Posterior cingulate gyrus (tissue), 11 donors: ENCODE measurements around the gene KCTD19.
A peak's percentile ranks its signal among the peaks of the same experiment; 100 is the strongest.

Source experiments
- DNase-seq, 10 donors: peaks; one replicate each; pipeline versions ENCODE4 v3.0.0 to v3.0.0-alpha.2; 2020 to 2021; ENCODE audit warnings: mixed read lengths in 3 of 10
- intact Hi-C: fragments of 100-400 bp; cut with DNase I; formaldehyde crosslinking; loops from one replicate; pipeline ENCODE4 v1.15.1; 2023

KCTD19 gene

DNA sequence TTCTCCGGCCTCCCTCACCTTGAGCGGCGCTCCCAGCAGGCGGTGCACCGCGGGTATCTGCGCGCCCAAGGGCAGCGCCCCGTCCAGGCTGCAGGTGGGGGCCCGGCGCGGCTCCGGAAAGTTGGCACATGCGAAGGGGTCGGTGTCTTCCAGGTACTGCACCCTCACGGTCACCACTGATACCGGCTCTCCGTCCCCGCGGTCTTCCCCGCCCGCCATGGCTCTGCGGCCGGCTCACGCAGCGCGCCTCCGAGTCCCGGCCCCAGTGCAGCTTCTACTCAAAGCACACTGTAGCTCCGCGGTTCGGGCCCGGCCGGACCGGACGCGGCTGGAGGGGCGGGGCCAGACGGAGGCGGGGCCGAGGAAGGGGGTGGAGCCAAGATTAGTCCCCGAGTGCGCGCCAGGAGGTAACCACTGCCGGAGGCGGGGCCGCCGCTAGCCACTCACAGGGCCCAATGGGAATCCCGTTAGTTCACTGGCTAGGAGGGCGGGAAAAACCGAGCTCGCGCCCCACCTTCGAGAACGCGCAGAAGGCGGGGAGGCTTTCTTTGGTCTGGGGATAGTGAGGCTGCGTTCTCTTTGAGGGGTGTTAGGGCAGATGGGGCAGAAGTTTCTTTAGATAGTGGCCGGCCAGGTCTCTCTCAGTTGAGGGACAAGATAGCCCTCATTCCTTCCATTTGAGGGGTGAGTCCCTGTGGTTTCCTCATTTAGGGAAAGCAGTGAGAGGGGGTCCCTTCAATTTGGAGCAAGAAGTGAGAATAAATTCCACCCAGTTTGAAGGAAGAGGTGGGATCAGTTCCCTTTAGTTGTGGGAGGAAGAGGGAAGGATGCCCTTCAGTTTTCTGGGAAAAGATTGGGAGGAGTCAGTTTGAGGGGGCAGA, 79.1 kb downstream of the KCTD19 start, which contains the start of gene FHOD1:
Gene FHOD1, minus strand, starts transcription at position 290 of the 881 bp plus-strand sequence. Its CDS starts 71 bp downstream, at position 219.
- peak; percentile 89 to 99 (median 96) for DNase-seq
- intact Hi-C loops: no loop called here

DNA sequence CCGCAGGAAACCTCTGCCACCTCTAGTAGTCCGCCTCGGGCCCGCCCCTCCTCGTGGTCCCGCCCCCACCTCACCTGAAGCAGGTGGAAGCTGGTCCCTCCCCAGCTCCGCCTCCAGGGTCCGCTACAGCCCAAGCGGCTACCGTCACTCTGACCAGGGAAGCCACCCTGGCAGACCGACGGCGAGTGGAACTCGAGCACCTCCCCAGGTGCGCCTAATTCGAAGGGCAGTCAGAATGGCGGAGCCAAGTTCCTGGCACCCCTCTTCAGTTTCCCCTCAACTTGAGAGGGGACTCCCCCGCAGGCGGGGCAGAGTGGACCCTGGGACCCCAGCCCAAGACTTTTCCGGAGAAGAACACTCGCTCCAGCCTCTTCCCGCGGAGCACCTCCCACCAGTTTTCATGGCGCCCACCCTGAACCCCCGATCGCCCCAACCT, 79.8 kb downstream of the KCTD19 start:
- DNase-seq: peak in 2 of 10 donors; percentile 80 to 81
- intact Hi-C loops: no loop called here

DNA sequence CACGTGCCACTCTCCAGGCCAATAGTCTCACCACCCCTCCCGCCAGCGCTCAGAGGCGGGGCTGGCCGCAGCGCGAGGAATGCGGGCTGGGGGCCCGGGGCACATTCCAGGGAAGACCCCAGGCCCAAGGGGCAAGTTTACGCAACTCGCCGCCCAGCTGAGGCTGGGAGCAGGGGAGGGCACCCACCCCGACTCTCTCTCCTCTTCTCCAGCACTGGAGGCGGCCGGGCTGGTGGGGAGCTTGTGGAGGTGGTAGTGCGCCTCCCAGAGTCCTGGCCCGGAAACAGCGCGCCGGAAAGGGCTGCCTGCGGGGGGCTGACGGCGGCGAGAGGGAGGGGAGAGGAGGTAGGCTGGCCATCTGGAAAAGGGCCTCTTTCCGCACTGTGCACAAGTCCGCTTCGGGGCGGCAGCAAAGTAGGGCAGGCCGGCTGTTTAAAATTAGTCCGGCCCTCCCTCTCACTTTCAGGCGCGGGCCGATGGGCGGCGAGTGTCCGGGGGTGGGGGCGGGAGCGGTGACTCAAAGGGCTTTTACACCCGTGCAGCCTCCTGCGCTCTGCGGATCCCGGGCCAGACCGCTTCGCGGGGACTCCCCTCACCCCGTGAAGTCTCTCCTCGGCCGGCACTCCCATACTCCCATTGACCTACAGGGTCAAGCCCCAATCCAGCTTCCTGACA, 80.3 kb downstream of the KCTD19 start:
- DNase-seq: peak; percentile 44 to 92 (median 58)
- intact Hi-C loops: no loop called here

DNA sequence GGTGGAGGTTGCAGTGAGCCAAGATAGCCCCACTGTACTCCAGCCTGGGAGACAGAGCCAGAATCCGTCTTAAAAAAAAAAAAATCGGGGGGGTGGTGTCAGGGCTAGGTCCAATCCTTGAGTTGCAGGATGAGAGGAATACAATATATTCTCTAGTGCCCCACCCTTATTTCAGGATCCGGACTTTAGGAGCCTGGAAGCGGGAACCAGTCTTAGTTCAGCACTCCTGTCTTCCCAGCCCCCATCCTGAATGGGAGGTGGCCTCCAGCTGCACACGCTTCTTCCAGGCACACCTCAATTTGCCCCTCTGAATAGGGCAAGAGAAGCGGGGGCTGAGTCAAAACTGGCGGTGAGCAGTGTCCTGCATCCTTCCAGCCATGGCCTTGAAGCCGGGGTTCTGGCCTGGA, 80.9 kb downstream of the KCTD19 start:
- intact Hi-C loops: no loop called here
- DNase-seq: peak in 1 of 10 donors; percentile 1

DNA sequence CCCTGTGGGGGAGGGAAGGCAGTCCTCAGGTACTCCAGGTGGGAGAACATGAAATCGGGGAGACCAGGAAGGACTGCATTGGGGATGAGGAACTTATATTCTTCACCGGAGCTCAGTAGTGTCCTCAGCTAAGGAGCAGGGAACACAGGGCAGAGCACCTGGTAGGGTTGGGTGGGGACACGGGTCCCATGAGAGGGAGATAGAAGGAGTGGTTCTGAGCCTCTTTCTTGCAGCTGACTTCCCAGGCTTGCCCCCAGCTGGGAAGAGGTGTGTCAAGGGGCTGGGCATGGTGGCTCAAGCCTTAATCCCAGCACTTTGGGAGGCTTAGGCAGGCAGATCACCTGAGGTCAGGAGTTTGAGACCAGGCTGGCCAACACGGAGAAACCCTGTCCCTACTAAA, 81.4 kb downstream of the KCTD19 start:
- DNase-seq: peak in 3 of 10 donors; percentile 12 to 47 (median 35)
- intact Hi-C loops: no loop called here

DNA sequence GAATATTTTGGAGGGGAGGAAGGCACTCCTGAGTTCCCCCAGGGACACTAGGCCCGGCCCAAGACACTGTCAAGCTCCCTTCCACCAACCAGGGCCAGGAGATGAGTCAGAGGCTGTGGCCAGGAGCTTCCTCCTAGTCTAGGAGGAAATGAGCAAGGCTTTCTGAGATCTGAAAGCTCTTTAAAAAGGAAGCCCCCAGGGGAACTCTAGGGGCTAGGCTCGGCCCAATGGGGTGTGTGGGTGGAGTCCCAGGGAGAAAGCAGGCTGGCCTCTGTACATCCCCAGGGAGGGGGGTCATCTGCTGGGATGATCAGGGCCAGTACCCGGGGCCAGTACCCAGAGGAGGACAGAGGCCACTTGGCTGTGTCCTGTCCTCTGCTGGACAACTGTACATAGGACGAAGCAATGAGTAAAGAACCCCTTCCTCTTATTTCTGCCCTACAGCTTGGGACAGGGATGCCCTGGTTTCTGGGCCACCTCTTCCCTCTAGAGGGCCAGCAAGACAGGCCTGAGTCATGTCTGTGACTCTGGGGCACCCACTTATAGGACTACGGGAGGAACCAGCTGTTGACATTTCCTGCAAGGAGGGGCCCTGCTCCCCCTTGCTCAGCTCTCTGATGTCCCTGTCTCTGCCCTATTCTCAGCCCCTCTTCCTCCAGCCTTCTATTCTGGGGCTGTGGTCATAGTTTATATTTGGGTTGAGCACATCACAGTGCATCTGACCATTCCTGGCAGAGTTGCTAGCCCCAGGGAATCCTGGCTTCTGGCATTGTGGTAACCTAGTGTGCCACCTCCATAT, 82.0 kb downstream of the KCTD19 start:
- DNase-seq: peak in 6 of 10 donors; percentile 26 to 88 (median 54)
- intact Hi-C loops: no loop called here

DNA sequence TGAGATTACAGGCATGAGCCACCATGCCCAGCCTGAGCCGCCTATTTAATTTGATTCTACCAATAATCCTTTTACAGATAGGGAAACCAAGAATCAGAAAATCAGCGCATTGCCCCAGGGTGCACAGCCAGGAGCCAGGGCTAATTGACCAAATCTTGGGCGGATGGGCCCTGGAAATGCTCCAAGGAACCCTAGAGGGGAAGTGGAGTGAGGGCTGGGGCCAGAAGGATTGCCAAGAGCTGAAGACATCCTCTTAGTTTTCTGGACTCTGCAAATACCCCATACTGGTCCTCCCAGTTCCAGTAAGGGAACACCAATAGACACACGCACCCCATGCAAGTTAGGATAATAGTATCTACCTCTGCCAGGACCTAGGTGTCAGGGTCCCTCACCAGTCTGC, 83.1 kb downstream of the KCTD19 start:
- intact Hi-C loops: no loop called here
- DNase-seq: peak in 3 of 10 donors; percentile 45 to 70 (median 47)

DNA sequence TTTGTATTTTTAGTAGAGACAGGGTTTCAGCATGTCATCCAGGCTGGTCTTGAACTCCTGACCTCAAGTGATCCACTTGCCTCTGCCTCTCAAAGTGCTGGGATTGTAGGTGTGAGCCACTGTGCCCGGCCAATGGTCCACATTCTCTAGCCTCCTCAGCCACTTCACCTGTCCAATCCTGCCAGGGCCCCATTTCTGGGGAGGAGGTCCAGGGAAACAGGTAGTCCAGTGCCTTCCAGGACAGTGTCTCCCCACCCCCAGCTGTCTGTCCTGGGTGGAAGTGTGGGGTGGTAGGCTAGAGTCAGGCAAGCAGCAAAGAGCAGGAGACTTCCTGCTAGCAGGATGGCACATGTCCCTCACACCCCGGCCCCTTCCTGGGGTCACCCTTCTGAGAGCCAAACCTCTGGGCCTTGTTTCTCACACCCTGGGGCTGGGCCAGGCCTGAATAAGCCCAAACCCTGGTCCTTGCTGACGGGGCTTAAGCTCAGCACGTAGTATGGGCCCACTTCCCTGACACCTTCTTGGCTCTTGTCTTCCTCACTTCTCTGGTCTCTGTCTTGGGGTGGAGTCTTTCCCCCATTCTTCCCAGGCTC, 84.3 kb downstream of the KCTD19 start:
- intact Hi-C loops: no loop called here
- DNase-seq: peak in 3 of 10 donors; percentile 24 to 73 (median 45)

DNA sequence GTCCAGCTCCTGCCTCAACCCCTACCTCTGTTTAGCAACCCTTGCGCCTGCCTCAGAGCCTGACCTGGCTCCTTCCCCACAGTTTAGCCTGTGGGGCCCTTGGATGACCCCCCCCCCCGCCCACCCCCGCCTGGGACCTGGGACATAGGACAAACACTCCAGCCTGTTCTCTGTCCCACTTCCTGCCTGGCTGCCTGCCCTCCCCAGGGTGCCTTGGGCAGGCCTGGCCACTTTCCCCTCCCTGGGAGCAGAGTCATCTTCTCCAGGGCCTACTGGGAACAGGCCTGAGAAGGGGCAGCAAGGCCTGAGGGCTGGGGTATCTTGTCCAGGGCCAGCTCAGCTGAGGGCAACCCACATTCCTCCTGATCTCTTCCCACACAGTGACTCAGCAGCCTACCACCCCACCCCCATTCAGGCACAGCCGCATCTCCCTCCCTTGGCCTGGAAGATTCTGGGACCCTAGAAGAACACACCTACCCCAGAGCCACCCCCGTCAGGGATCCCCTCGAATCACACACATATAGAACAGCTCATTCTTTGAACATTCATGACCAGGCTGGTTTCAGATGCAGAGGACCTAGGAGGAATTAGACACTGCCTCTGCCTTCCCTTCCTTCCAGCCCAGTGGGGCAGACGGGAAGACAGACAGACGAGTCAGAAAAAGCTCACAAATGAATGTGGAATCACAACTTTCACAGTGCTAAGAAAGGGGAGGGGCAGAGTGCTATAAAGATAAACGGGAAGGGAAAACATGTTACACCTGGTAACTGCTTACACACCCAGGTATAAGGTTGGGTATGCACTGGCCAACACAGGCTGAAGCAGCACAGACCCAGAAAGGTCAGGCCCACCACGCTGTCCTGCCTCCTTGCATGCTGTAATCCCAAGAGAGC, 85.3 kb downstream of the KCTD19 start:
- peak in 3 of 10 donors; percentile 70 to 77 (median 71) for DNase-seq

DNA sequence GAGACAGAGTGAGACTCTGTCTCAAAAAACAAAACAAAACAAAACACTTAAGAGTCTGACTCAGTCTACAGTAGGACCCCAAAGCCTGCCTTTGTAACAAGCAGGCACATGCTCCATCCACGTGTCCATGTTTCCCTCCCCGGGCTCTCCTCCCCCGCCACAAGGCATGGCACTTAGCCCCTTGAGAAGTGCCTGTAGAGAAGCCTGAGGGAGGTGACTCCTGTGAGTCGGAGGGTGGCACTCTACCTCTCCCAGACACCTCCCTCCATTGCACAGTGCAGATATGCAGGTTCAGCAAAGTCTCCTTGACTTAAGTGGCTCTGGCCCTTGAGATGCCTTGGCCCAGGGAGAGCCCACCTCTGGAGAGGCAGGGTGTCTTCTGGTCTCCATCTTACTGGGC, 86.0 kb downstream of the KCTD19 start:
- intact Hi-C loops: no loop called here
- DNase-seq: peak in 3 of 10 donors; percentile 0 to 41 (median 36)

More for the DNA sequence above, 85.3 kb downstream of the KCTD19 start:
- intact Hi-C loops: no loop called here
